Fibroblast of the aortic adventitia (primary cell): Measurements from ENCODE around the gene TLX2. TPM values are rescaled to one million over a fixed set of nuclear protein-coding genes. Genes with fewer than 3 reads are reported as not detected.

Experiments
- DNase-seq: peaks from one replicate; pipeline ENCODE4 v3.0.0-alpha.2; 2010; ENCODE audit warnings: low read depth
- H3K4me3 ChIP-seq: 2 replicates; pipeline ENCODE4 v1.5.1; 2011; ENCODE audit warnings: low read depth, mild to moderate bottlenecking, control low read depth, low read length, moderate library complexity
- total RNA-seq: library from RNA; depleted of rRNA; stranded (reverse); fragments of >200 nt; gene quantifications from 2 replicates; pipeline ENCODE4 v1.2.3, GENCODE V29; 2012; ENCODE audit warnings: low replicate concordance
- TF ChIP-seq, protein P1 (sequence below): IDR thresholded peaks from 2 replicates; pipeline ENCODE4 v1.5.1; 2011; ENCODE audit warnings: mild to moderate bottlenecking, low read length, control low read depth, inconsistent platforms; ENCODE audit not compliant: insufficient read depth

The TLX2 gene
- total RNA-seq, 1 donor, result not detected

DNA sequence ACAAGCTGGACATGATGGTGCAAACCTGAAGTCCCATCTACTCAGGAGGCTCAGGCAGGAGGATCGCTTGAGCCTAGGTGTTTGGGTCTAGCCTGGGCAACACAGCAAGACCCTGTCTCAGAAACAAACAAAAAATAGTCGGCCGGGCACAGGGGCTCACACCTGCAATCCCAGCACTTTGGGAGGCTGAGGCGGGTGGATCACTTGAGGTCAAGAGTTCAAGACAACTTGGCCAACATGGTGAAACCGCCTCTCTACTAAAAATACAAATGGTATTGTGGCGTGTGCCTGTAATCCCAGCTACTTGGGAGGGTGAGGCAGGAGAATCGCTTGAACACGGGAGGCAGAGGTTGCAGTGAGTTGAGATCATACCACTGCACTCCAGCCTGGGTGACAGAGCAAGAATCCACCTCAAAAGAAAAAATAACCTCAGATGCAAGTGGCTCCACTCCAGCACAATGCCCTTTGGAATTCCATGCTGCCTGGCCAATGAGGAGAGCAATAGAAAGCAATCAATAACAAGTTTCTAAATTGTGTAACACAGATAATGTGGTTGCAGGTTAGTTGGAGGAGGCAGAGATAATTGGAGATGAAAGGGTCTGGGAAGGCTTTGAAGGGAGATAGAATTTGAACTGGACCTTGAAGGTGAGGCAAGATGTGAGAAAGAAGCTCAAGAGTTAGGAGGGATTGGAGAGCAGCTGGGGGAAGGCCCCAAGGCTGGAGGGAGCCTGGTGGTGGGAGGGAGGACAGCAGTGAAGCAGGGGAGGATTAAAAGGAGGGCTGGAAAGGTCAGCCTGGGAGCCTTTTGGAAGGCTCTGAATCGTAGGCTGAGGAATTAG lies 25.4 kb upstream of the TLX2 start:
- DNase-seq, result no peak
- no peak overlapping the region for H3K4me3 ChIP-seq
- TF ChIP-seq, protein P1, sequence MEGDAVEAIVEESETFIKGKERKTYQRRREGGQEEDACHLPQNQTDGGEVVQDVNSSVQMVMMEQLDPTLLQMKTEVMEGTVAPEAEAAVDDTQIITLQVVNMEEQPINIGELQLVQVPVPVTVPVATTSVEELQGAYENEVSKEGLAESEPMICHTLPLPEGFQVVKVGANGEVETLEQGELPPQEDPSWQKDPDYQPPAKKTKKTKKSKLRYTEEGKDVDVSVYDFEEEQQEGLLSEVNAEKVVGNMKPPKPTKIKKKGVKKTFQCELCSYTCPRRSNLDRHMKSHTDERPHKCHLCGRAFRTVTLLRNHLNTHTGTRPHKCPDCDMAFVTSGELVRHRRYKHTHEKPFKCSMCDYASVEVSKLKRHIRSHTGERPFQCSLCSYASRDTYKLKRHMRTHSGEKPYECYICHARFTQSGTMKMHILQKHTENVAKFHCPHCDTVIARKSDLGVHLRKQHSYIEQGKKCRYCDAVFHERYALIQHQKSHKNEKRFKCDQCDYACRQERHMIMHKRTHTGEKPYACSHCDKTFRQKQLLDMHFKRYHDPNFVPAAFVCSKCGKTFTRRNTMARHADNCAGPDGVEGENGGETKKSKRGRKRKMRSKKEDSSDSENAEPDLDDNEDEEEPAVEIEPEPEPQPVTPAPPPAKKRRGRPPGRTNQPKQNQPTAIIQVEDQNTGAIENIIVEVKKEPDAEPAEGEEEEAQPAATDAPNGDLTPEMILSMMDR, result no peak

DNA sequence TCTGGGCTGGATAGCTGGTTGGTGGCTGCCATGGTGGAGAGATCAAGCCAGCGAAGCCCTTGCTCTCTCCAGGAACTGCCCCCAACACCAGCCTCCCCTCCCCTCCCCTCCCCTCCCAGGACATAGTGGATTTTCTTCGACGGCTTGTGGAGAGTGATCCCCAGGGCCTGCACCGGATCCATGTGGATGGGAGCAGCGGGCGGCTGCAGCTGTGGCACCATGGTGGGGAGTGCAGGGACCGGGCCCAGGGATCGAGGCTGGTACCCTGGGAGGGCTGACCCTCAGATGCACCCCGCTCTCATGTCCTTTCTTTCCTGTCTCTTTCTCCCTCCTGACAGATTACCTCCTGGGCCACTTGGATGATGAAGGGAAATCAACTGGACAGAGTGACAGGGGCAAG lies 24.3 kb upstream of the TLX2 start:
- TF ChIP-seq, protein P1, result no peak
- H3K4me3 ChIP-seq, result no peak overlapping the region
- DNase-seq, result no peak

DNA sequence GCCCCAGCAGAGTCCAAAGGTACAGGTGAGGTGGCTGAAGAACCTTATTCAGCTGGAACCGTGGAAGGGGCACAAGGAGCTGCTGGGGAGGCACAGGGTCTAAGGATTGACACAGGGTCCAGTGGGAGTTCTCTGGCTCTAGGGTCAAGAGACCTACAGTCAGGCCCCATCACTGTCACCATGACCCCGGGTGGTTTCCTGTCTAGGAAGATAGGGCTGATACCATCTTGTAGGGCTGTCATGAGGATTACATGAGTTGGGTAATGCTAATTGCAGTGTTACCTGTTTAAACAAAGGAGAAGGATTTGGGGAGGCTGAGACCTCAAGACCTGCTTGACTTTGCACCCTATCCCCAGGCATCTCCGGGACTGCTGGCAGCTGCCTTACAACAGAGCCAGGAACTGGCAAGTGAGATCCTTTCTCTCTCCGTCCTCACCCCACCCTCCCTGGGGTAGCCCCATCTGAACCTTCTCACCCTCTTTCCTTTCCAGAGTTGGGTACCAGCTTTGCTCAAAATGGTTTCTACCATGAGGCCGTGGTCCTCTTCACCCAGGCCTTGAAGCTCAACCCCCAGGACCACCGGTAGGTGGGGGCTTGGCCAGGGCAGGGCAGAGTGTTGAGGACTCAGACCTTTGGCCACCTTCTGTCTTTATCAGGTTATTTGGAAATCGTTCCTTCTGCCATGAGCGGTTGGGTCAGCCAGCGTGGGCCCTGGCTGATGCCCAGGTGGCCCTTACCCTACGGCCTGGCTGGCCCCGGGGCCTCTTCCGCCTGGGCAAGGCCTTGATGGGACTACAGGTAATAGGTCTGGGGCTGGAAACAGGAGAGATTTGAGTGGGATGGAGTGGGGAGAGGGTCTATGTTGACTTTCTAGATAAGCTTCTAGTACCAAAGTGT lies 22.4 kb upstream of the TLX2 start:
- no peak for DNase-seq
- TF ChIP-seq, protein P1, result no peak
- H3K4me3 ChIP-seq, result no peak overlapping the region

DNA sequence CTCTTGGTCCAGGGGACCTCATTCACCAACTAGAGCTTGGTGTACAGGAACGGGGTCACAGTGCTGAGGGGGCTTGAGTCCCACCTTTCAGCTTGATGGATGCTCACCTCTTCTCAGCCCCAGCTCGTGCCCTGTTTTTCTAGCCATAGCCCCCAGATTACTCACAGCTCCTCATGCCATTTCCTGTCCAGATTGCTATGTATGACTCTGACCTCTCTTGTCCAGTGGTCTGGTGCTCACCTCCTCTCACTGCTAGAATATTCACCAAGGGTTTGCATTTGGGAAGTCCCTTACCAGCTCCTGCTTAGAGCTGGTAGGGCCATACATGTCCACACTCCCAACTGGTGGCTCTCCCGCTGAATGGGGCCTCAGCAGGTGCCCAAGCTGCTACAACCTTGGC lies 20.7 kb upstream of the TLX2 start:
- no peak for DNase-seq
- H3K4me3 ChIP-seq, result no peak overlapping the region
- TF ChIP-seq, protein P1, result no peak

DNA sequence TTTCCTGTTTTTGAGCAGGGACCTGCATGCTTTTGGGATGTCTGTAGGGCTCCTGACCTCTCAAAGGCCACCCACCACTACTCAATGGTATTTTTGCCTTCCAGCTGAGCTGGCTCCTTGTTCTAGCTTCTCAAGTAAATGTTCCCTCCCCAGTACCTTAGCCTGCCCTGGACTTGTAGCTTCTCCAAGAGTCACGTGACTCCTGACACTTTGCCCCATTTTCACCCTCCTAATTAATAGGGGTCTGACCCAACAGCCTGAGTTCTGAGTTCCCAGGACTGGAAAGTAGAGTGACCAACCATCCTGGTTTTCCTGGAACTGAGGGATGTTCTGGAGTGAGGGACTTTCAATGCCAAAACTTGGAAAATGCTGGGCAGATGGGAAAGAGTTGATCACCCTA lies 18.8 kb upstream of the TLX2 start:
- H3K4me3 ChIP-seq, result no peak overlapping the region
- no peak for DNase-seq
- TF ChIP-seq, protein P1, result no peak

DNA sequence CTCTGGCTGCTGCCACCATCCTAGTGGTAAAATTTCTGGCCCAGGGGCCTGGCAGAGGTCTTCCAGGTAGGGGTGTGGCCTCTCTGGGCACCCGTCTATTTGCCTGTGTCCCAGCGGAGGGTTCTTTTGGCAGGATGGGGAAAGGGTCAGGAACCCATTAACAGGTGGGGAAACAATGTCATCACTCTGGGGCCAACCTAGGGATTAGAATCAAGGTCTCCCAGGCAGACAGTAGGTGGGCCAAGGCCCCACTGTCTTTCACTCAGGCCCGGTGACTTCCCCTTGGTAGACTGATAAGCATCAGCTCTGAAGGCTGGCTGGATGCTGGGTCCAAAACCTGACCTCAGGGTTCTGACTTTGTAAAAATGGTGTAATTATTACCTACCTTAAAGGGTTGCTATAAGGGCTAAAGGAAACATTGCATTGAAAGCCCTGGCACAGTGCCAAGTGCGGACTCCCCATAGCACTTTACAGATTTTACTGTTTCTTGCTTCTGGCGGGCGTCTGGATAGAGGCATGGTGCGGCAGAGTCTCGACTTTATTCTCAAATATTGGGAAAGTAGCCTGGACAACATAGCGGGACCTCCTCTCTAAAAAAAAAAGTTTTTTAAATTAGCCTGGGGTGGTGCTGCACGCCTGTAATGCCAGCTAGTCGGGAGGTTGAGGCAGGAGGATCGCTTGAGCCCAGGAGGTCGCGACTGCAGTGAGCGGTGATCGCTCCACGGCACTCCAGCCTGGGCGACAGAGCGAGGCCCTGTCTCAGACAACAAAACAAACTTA lies 17.1 kb upstream of the TLX2 start:
- H3K4me3 ChIP-seq, result no peak overlapping the region
- no peak for DNase-seq
- TF ChIP-seq, protein P1, result no peak
